SK-N-SH treated with all-trans-retinoic acid at 6 μM for 48 hours (cell line): ENCODE data around the gene SERPINA10.

Experiments
- ATAC-seq: fragments of 200-7000 bp; cut with Tn5 transposase; 3 replicates; pipeline ENCODE4 v1.9.1; 2020; ENCODE audit warnings: mild to moderate bottlenecking, moderate library complexity
- ARNTL ChIP-seq: fragments of 450-650 bp; formaldehyde crosslinking; IDR thresholded peaks from 2 replicates; pipeline ENCODE4 v1.5.0; 2020; ENCODE audit warnings: low read depth, mild to moderate bottlenecking, moderate library complexity, borderline replicate concordance
- CREB5 ChIP-seq: fragments of 250-450 bp; sonication (Bioruptor Pico); IDR thresholded peaks from 2 replicates; pipeline ENCODE4 v1.5.1; 2020; ENCODE audit warnings: low read depth, mild to moderate bottlenecking, moderate library complexity
- CSRNP3 ChIP-seq: fragments of 250-450 bp; sonication (Bioruptor Pico); IDR thresholded peaks from 2 replicates; pipeline ENCODE4 v1.5.1; 2021; ENCODE audit warnings: mild to moderate bottlenecking, moderate library complexity
- GLIS3 ChIP-seq: fragments of 250-450 bp; sonication (Bioruptor Pico); IDR thresholded peaks from 2 replicates; pipeline ENCODE4 v1.5.0; 2020; ENCODE audit warnings: mild to moderate bottlenecking, moderate library complexity
- ISL1 ChIP-seq: fragments of 250-450 bp; sonication (Bioruptor Pico); IDR thresholded peaks from 2 replicates; pipeline ENCODE4 v2.1.2; 2022; ENCODE audit warnings: mild to moderate bottlenecking, moderate library complexity
- OSR1 ChIP-seq: fragments of 250-450 bp; sonication (Bioruptor Pico); IDR thresholded peaks from 2 replicates; pipeline ENCODE4 v1.8.0; 2022; ENCODE audit warnings: moderate library complexity, mild to moderate bottlenecking, inconsistent platforms
- PATZ1 ChIP-seq: fragments of 250-450 bp; sonication (Bioruptor Pico); IDR thresholded peaks from 2 replicates; pipeline ENCODE4 v1.8.0; 2020; ENCODE audit warnings: mild to moderate bottlenecking, moderate library complexity, borderline replicate concordance
- PPARA ChIP-seq: fragments of 250-450 bp; sonication (Bioruptor Pico); IDR thresholded peaks from 2 replicates; pipeline ENCODE4 v1.5.0; 2020; ENCODE audit warnings: mild to moderate bottlenecking, borderline replicate concordance
- RARB ChIP-seq: fragments of 250-450 bp; sonication (Bioruptor Pico); IDR thresholded peaks from 2 replicates; pipeline ENCODE4 v1.8.0; 2021; ENCODE audit warnings: mild to moderate bottlenecking, moderate library complexity
- SNAI2 ChIP-seq: fragments of 250-450 bp; sonication (Bioruptor Pico); IDR thresholded peaks from 2 replicates; pipeline ENCODE4 v1.5.0; 2020; ENCODE audit warnings: mild to moderate bottlenecking, moderate library complexity
- TCF4 ChIP-seq: fragments of 250-450 bp; sonication (Bioruptor Pico); IDR thresholded peaks from 2 replicates; pipeline ENCODE4 v1.8.0; 2021; ENCODE audit warnings: mild to moderate bottlenecking, moderate library complexity, borderline replicate concordance
- TOX ChIP-seq: fragments of 250-450 bp; sonication (Bioruptor Pico); IDR thresholded peaks from 2 replicates; pipeline ENCODE4 v1.8.0; 2021; ENCODE audit warnings: mild to moderate bottlenecking, moderate library complexity, borderline replicate concordance
- TSHZ2 ChIP-seq: fragments of 250-450 bp; sonication (Bioruptor Pico); IDR thresholded peaks from 2 replicates; pipeline ENCODE4 v1.5.0; 2020; ENCODE audit warnings: mild to moderate bottlenecking, moderate library complexity
- ZC3H10 ChIP-seq: fragments of 250-450 bp; sonication (Bioruptor Pico); IDR thresholded peaks from 2 replicates; pipeline ENCODE4 v1.5.1; 2021; ENCODE audit warnings: mild to moderate bottlenecking, moderate library complexity
- ZFP30 ChIP-seq: fragments of 450-650 bp; formaldehyde crosslinking; IDR thresholded peaks from 2 replicates; pipeline ENCODE4 v1.5.0; 2022; ENCODE audit warnings: mild to moderate bottlenecking, moderate library complexity
- ZNF70 ChIP-seq: fragments of 450-650 bp; formaldehyde crosslinking; IDR thresholded peaks from 2 replicates; pipeline ENCODE4 v1.5.0; 2020; ENCODE audit warnings: mild to moderate bottlenecking, moderate library complexity
- ZNF8 ChIP-seq: fragments of 450-650 bp; formaldehyde crosslinking; IDR thresholded peaks from 2 replicates; pipeline ENCODE4 v1.5.0; 2020; ENCODE audit warnings: mild to moderate bottlenecking, moderate library complexity

The SERPINA10 gene

GRCh38 chr14:94316692-94317091 is 23.6 kb upstream of the SERPINA10 start:
- no peak for ATAC-seq
- TF ChIP-seq ZC3H10 (CRISPR knock-in tag) (no peak), TCF4 (CRISPR knock-in tag) (no peak)

GRCh38 chr14:94314890-94315289 is 21.8 kb upstream of the SERPINA10 start:
- no peak for TF ChIP-seq TCF4 (CRISPR knock-in tag)
- no peak for TF ChIP-seq ISL1 (CRISPR knock-in tag)
- no peak for TF ChIP-seq ZFP30 (CRISPR knock-in tag)
- TF ChIP-seq ZNF8 (CRISPR knock-in tag): no peak
- no peak for TF ChIP-seq RARB (CRISPR knock-in tag)
- no peak for TF ChIP-seq PPARA (CRISPR knock-in tag)
- no peak for ATAC-seq

GRCh38 chr14:94313991-94314655 is 21.1 kb upstream of the SERPINA10 start:
- TF ChIP-seq ARNTL (CRISPR knock-in tag): no peak
- no peak for TF ChIP-seq PATZ1
- TF ChIP-seq, all 23 proteins: peak for 0
- ATAC-seq: no peak

- TF ChIP-seq SNAI2 (CRISPR knock-in tag) (no peak), TOX (CRISPR knock-in tag) (no peak), ZNF8 (CRISPR knock-in tag) (no peak), GLIS3 (CRISPR knock-in tag) (no peak), CSRNP3 (CRISPR knock-in tag) (no peak), ZNF70 (CRISPR knock-in tag) (no peak), OSR1 (no peak), CREB5 (CRISPR knock-in tag) (no peak), PATZ1 (no peak), ZC3H10 (CRISPR knock-in tag) (no peak)
- no peak for ATAC-seq
Observed at GRCh38 chr14:94312481-94313246, 19.6 kb upstream of the SERPINA10 start.

- no peak for ATAC-seq
- TF ChIP-seq PPARA (CRISPR knock-in tag) (no peak), CSRNP3 (CRISPR knock-in tag) (no peak), TSHZ2 (CRISPR knock-in tag) (no peak), GLIS3 (CRISPR knock-in tag) (no peak)
Observed at GRCh38 chr14:94310248-94310647, 17.2 kb upstream of the SERPINA10 start.
